ENCODE measurements around the gene PCNX2.

Gene PCNX2

DNA sequence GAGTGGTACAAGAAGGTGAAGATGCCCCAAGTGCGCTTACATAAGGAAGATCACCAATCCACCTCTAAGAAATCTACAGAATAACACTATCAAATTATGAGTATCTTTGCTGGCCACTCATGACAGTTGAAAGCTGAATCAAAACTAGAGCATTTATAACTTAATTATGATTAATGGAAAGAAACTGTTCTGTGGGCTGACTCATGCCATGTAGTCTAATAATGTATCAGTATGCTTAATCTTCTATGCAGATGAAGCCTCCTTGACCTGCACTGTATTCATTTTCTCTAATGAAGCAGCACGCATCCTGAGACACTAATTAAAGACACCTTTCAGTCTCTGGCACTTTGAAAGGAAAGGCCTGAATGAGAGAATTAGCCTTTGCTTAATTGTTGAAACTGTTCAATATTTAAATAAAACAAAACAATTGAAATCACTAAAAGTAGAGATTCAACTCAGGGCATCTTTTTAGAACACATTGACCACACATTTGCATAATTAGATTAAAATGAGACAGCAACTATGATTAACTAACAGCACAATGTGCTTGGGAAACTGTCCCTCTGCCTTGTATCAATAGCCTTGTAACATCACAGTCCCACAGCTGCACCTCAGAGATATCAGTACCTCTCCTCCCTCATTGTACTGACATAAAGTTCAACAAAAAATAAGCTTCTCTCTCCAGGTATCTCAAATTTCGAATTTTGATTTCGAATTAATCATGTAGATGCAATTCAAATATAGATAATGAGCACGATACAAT is 239.5 kb downstream of the PCNX2 start:
- DNase-seq: no peak

DNA sequence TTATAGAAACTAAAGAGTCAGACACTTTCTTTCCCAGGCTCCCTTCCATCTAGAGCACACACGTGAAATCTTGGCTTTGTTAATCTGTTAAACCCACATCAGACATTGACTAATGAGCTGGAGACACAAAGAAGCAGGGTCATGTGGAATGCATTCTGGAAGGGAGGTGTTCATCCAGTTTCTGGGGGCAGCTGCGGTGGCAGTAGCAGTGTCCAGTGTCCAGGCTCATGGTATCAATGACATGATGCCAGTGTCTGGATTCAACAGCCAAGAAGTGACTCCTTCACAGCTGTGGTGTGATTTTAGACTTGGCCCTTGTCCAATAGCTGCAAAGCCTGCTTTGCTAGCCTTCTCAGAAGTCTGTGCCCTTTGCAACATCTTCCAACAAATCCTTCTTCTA is 249.9 kb downstream of the PCNX2 start:
- DNase-seq: no peak

DNA sequence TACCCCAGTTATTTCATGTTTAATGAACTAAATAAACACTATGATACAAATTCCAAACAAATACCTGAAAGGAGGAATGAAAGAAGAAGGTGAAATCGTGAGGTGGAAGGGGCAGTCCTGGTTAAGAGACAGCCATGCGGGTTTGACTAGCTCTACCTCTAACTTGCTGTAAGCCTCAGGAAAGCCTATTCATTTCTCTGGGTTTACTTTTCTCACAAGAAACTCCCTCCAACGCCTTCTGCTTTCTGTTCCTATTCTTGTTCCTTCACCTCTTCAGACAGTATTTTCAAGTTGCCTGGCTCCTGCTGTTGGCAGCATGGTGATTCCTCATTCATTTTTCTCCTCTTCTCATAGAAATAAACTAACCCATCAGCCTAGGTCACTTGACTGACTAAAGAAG is 252.7 kb downstream of the PCNX2 start:
- no peak for DNase-seq

DNA sequence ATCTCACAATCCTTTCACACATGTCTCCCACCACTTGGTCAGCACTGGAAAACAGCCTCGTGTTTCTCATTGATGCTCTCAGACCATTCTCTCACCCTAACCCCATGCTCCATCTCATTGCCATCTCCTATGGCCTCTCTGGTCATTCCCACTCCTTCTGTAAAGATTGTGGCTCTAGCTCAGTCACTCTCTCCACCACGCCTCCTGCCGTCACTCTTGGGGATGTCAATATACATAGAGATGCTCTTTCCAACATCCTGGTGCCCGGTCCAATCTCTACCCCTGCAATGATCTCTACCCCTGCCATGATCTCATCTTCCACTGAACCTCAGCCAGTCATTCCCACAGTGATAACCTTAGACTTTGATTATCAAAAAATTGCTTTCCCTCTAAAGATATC is 255.0 kb downstream of the PCNX2 start:
- DNase-seq: no peak

DNA sequence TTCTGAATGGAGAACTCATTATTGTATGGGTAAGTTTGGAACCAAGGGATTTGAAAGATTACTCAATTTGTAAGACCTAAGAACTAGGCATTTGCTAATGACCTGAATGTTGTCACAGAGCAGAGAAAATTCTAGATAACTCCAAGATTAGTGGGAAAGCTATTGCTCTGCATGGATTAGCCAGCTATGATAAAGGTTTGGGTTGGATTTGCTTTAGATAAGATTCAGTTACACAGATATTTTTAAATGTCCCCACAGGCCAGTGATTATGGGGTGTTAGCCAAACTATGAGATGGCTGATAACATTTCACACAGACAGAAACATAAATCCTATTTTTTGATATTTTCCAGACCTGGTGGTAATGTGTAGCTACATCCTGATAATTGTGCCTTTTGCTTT is 256.9 kb downstream of the PCNX2 start:
- DNase-seq: no peak

DNA sequence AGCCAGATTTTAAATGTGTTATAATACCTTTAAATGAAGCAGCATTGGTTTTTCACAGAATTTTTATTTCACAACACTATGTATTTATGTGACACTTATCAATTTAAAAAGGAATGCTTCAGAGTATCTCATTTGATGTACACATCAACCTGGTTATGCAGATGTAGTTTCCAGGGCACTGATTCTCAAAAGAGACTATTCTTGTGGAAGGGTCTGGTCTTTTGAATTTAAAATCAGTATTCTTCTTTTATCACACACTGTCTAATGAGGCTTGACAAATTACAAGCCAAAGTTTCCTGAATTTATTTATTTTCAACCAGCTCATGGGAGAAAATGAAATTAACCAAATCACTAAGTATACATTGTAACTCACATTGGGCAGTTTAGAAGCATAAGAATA is 257.7 kb downstream of the PCNX2 start:
- DNase-seq: no peak

DNA sequence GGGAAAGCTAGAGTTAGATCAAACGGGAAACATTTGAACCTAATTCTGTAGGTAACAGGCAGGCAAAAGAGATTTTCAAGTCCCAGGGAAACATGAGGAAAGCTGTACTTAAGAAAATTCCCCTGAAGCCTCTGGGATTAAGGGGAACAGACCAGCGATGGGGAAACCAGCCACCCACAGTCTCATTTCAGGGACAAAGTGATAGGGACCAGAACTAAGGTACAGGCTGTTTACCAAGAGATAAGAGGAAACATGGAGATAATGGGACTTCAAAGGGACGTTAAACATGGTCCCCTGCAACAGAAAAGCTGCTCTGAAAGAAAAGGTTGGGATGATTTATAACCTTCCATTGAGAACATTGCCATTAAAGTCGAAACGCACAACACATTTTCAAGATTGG is 260.7 kb downstream of the PCNX2 start:
- DNase-seq: no peak

DNA sequence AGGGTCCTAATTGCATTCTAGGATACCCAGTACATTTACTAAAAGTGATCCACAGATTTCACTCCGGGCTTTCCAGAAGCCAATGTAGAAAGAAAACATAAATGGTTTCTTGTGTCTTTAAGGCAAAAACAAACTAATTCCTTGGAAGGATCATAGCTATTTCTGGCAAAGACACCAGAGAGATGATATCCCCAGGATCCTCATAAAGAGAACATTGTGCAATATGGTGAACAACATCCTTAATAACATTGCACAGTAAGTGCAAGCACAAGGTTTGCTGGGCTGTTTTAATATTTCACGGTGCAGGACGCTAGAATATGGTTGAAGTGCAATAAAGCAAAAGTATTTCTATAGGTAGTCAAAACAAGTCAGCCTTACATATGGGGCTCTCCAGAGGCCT is 262.2 kb downstream of the PCNX2 start:
- DNase-seq: no peak

DNA sequence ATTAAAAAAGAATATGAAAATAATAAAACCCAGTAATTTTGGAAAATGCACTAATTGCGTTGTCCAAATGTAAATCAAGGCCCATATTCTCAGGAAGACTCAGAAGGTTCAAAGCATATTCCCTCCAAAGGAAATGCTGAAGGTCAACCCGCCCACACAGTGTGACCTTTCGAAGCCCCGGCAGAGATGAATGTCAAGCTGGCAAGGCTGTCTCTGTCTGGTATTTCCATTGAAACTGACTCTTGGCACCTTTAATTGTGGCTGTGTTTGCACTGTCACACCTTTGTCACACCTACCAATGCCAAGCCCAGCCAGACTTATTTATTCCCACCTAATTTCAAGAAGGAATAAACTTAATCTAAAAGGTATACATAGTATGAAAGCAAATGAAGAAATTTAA is 262.6 kb downstream of the PCNX2 start:
- no peak for DNase-seq

DNA sequence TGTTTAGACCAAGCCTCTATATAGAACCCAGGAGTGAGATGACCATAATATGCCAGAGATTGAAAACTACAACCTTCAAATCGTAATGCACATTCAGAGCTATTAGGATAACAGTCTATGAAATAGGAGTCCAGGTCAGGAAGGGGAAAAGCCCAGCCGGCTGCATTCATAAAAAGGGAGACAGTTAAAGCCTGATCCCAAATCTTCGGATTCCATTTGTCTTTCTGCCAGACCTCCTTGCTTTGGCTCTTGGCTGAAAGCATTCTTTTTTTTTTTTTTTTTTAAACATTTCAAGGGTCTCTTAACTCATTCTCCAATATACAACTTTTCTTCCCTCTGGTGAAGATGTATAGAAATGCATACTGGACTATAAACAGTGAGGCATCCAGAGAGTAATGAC is 264.0 kb downstream of the PCNX2 start:
- no peak for DNase-seq

DNA sequence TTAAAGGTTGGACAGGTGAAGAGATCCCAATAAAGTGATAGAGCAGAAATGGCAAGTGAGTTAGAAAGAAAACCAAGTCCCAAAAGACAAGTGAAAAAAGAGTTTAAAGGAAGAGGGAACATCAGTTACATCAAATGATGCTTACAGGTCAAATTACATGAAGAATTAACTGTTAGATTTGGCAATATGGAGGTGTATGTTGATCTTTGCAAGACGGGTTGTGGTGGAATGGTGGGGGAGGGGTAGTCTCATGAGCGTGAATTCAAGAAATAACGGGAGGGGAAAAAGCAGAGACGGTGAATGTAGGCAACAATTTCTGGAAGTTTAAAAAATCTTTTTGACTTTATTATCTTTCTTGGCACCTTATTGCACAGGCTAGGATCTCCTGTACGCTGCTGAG is 268.5 kb downstream of the PCNX2 start:
- no peak for DNase-seq

DNA sequence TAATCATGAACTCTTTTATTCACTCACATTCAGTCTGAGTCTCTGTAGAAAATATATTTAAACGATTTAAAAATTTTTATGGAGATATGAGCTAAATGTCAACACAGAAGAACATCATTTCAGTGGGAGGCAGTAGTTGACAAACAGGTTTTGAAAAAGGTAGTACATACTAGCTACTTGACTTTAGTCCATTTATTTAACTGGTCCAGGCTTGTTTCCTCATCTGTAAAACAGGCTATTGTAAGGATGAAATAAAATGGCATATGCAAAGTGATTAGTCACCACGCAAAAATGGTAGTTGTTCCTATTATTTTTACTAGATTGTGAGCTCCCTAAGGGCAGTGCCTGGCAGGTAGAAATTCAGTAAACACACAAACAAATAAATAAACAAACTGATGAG is 270.0 kb downstream of the PCNX2 start:
- DNase-seq: no peak

DNA sequence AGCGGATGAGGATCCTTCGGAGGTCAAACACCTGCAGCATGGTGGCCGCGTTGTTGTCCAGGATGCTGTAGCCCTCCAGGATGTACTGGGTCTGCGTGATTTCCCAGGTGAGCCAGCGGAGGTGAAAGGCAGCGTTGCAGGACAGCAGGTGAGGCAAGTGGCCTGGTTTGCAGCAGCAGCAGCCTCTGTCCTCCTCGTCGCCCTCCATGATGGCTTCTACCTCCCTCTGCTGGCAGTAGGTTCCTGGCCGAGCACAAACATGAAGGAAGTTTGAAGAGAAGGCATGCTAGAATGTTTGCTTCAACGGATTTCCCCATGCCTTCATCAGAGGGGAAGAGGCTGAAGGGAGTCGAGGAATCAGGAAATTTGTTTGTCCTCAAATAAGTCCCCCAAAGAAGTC is 270.4 kb downstream of the PCNX2 start:
- DNase-seq: no peak

DNA sequence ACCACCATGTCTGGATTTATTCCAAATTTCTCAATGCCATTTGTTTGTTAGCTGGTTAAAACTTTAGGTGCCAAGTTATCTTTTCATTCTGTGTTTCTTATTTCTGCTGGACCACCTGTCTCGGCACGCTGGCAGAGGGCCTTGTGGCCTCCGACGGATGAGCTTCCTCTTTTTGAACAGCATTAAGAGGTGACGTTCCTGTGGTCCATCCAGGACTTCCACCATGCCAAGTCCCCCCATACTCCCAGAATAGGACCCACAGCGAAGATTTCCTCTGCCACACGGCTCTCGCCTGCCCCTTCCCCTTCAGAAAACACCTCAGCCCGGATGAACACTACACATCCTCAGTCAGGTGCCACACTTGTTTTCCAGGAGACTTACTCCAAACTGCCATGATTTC is 271.3 kb downstream of the PCNX2 start:
- no peak for DNase-seq

DNA sequence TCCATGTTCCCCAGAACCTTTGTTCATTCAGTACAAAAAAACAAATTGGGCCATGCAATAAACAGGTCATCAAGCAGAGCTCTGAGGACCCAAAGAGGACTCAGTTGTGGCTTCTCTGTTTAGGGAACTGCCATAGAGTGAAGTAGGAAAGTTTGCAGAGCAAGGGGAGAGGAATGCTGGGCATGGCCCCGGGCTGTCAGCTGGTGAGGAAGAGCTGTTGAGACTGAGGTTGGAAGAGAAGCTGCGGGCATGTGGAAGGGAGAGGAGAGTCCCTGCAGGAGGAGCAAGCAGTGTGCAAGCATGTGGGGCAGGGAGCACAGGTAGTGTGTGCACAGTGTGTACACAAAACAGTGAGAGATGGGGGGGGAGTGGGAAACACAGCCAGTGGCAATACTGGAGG is 273.3 kb downstream of the PCNX2 start:
- no peak for DNase-seq

DNA sequence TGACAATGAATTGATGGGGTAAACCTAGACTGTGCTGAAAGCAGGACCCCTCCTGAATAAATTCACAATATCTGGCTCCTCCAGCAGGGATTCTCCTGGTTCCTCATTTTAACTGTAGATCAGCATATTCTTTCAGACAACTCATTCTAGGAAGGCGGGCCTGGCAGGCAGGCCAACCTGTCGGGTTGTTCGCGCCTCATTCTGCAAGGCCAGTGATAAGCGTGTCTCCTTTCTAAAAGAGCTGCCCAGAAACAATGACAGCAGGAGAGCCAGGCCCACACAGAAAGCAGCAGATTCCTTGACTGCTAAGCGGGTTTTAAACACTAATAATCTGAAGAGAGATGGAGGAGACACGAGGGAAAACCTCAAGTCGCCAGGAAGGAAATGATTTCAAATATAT is 275.1 kb downstream of the PCNX2 start:
- no peak for DNase-seq

DNA sequence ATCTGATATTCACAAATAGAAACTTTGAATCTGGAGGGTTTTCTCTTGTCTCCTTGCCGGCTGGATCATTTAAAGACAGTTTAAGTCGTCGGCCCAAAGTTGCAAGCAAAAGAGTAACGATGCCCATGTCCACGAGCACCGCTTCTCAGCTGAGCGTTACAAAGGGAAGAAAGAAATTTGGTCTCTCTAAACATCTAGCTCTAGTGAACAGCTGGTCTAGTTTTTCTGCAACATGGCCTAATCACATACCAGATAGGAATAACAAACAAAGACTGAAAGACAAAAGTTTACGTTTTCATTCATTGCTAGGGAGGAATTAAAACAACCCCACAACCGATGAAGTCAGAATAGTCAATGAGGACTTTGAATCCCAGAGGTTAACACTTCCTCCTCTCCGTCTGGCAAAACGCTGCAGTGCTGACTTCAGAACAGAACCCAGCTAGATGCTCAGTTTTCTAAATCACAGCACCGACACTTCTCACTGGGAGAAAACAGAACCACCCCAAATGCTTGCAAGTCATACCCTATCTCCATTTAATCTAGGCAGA is 275.7 kb downstream of the PCNX2 start:
- no peak for DNase-seq

DNA sequence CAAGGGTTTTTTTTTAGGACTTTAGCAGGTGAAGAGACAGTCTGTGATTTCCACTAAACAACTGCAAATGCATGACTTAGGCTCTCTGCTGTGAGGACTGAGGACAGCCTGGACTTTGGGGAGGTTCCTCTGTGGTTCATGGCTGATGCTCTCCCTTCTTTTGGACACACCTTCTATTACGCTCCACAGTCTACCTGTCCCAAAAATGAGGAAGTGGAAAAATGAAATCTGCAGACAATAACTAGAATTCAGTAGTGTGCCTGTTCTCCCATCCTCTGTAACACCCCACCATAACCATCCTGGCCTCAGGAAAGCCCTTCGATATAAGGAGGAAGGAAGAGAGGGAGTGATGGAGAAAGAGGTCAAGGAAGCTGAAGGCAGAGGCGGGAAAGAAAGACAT is 276.4 kb downstream of the PCNX2 start:
- no peak for DNase-seq

DNA sequence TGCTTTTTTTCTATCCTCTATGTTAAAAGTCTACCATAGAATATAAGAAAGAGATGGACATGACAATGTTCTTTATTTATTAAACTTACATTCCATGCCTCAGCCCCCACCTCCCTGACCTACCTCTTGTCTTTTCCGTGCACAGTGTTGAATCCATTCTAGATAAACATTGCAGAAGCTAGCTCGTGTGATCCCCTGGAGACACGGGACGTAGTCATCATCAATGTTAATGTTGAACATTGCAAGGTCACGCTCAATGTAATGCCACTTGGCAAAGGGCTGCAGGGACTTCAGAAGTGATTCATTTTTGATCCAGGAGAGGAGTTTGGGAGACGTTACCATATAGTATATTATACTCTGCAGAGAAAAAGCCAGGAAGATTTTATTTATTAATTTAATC is 278.7 kb downstream of the PCNX2 start:
- DNase-seq: no peak

DNA sequence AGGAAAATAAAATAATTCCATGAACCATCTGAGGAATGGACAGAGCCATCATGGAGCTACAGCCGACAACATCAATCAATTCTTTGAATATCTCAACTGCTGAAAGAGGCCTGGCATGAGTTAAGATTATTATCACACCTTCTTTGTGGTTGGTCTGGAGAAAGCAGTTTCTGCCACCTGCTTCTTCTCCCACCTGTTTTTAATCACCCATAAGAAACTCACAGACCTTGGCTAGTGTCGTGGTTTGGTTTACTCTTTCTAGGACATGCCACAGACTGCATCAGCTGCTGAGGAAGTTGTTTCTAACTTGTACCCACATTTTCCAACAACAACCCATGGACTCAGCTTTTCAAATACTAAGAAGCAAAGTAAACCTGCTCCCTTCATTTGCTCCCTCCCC is 279.6 kb downstream of the PCNX2 start:
- no peak for DNase-seq

DNA sequence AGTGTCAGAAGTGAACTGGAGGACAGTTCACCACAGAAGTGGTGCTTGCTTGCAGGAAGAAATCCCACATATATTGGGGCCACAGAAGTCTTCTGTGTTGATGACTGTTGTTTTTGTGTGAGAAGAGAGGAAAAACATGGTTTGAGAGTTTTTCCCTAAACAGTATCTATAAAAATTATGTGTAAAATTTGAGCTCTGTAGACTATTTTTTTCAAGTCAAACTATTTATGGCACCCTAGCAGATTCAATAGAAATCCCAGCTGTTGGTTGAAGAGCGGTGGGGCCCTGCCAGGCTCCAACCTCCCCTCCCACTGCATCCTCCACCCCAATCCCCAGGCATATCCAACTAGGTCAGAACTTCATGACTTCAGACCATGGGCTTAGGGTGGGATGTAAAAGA is 283.5 kb downstream of the PCNX2 start:
- no peak for DNase-seq

DNA sequence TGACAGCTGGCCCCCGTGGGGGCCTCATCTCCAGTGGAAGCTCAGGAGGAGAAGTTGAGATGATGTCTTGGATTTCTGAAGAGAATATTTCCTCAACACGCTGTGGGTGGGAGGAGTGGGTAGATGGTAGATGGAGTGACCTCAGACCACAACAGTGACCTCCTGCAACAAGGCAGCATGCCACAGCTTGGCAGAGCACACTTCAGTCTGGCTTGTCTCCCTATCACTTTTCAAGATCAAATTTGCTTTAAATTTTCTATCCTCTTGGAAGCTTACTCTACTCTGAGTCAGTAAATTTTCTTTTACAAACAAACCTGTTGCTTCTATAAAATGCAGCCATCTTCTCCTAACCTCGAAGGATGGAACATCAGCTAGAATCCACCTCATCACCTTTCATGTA is 285.4 kb downstream of the PCNX2 start:
- no peak for DNase-seq

DNA sequence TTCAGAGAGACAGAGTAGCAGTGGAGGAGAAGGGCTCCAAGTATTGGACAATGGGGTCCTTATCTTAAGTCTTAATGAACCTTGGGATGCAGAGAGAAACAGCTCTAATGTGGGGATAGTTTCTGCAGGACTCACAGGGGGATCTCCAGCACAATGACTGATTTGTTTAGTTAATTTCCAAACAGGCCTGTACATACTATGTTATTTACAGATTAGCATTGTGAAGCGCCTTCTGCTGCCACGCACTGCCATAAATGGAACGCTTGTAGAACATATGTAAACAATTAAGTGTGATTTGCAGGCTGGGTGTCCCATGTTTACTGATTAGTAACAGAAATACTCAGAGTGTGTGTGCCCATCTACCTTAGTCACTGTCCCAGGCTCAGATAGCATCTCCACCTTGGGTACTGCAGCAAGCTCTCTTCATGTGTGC is 289.0 kb downstream of the PCNX2 start:
- no peak for DNase-seq

DNA sequence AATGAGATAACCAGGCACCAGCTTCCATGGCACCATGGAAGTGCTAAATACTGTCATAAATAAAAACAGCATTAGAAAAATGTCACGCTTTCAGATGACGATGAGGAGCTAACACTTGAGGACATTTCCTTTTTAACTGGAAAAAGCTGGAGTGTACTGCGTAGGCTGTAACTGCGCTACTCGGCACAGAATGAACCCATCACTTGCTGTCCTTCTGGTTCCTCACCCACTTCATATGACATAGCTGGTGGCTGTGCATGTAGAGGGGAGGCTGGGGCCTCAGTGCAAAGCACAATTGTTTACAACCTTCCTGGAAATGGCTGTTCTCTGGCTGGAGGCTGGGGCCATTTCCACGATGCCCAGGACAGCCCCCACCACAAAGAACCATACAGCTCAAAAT is 289.4 kb downstream of the PCNX2 start:
- no peak for DNase-seq

DNA sequence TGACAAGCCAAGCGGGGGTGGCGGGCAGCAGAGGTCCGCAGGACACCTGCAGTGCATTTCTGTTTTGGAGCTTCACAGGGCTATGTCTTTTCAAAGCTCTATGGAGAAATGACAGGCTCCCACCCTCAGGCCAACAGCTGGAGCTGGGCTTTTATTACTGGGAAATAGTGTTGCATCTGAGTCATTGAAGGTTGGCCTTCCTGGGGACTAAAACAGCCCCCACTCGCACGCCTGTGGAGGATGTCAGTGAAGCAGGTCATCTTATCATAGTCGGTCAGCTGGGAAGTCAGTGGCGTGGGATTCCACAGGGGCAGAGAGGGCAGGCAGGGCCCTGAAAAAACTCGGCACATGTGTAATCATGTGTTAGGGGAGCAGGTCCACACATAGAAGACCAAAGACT is 289.8 kb downstream of the PCNX2 start:
- DNase-seq: no peak
